Kidney (tissue), 14 donors: ENCODE results near the gene CIAO2B. TPM values are rescaled to one million over a fixed set of nuclear protein-coding genes. Genes with fewer than 3 reads are reported as not detected.

Source experiments
- DNase-seq, 5 donors: peaks; one replicate each; pipeline ENCODE4 v3.0.0-alpha.2; 2013 to 2020
- FAIRE-seq: peaks from 2 replicates; lab custom pipeline; 2012; peaks lifted over from hg19 to GRCh38; lab: Jason Lieb, UNC
- H3K27ac ChIP-seq, 2 donors: one replicate each; pipeline ENCODE4 v1.7.0; 2013; ENCODE audit warnings: low read depth in 2 of 2, low read length in 2 of 2, inconsistent platforms in 1 of 2
- H3K27me3 ChIP-seq: one replicate; pipeline ENCODE4 v1.7.1; 2013; ENCODE audit warnings: low read length, inconsistent platforms; ENCODE audit not compliant: control insufficient read depth, insufficient read depth
- H3K36me3 ChIP-seq, 3 donors: one replicate each; pipeline versions ENCODE4 v1.7.0 to v1.7.1; 2013; ENCODE audit warnings: low read length in 3 of 3, control low read depth in 1 of 3, inconsistent platforms in 1 of 3; ENCODE audit not compliant: insufficient read depth in 3 of 3, control insufficient read depth in 2 of 3
- H3K4me1 ChIP-seq, 3 donors: one replicate each; pipeline versions ENCODE4 v1.7.0 to v1.7.1; 2013; ENCODE audit warnings: low read length in 3 of 3, inconsistent platforms in 1 of 3, low read depth in 1 of 3; ENCODE audit not compliant: control insufficient read depth in 2 of 3, insufficient read depth in 2 of 3
- H3K4me3 ChIP-seq, 3 donors: one replicate each; pipeline versions ENCODE4 v1.7.0 to v1.8.1; 2013; ENCODE audit warnings: low read length in 3 of 3, control low read depth in 1 of 3, inconsistent platforms in 1 of 3
- H3K9ac ChIP-seq, 3 donors: one replicate each; pipeline versions ENCODE4 v1.7.0 to v1.7.1; 2013; ENCODE audit warnings: low read length in 3 of 3, control low read depth in 1 of 3, inconsistent platforms in 1 of 3
- H3K9me3 ChIP-seq, 3 donors: one replicate each; pipeline versions ENCODE4 v1.7.0 to v1.7.1; 2013; ENCODE audit warnings: low read length in 3 of 3, control low read depth in 1 of 3, inconsistent platforms in 1 of 3; ENCODE audit not compliant: control insufficient read depth in 2 of 3, insufficient read depth in 1 of 3
- intact Hi-C: fragments of 100-400 bp; cut with DNase I; formaldehyde crosslinking; loops from one replicate; pipeline ENCODE4 v1.11.1; 2022
- polyA plus RNA-seq: library from polyadenylated mRNA; stranded (reverse); fragments of 350-450 nt; fragmentation: Illumina TruSeq; extraction: RNeasy Lipid Tissue Mini Kit (QIAGEN cat#74804); gene quantifications from one replicate; pipeline ENCODE4 v1.2.3, GENCODE V29; 2014; ENCODE audit warnings: low read depth, low replicate concordance; ENCODE audit not compliant: insufficient read depth
- total RNA-seq: library from RNA; stranded (reverse); fragmentation: NEBNext Ultra II Directional; extraction: Animal tissue kit (Norgen Biotek cat#: 25700); gene quantifications from one replicate; pipeline ENCODE4 v1.2.1, GENCODE V29; 2021
- TF ChIP-seq, protein P1 (sequence below): IDR thresholded peaks from 3 replicates; pipeline ENCODE4 v1.5.1; 2012; ENCODE audit warnings: mild to moderate bottlenecking, moderate library complexity, borderline replicate concordance; ENCODE audit not compliant: insufficient read depth; ENCODE audit errors: extremely low read depth
- donor health status: control.
- donor health status: control.
- donor health status: control.
- donor health status: control.
- donor health status: control.
- donor health status: DM: yes; HTN: yes; CAD: no.
- donor health status: Normal renal cell carcinoma (clear cell type).

CIAO2B gene
- total and polyA plus RNA-seq, 2 donors from 2014 or later: 71.2 to 284 TPM

DNA sequence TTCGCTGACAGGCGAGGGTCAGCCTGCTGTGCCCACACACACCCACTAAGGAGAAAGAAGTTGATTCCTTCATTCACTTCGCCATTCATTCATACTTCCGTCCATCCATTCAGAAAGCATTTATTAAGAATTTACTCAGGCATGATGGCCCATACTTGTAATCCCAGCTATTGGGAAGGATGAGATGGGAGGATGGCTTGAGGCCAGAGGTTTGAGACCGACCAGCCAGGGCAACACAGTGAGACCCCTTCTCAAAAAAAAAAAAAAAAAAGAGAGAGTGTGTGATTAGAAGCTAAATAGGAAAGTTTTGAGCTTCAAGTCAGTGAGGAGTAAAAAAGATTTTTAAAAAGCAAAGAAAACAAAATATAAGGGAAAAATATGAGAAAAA, 9.8 kb upstream of the CIAO2B start:
- no peak for FAIRE-seq
- no peak overlapping the region for H3K9ac ChIP-seq
- H3K9me3 ChIP-seq: no peaks in the 10 kb centered on the region
- TF ChIP-seq, protein P1, sequence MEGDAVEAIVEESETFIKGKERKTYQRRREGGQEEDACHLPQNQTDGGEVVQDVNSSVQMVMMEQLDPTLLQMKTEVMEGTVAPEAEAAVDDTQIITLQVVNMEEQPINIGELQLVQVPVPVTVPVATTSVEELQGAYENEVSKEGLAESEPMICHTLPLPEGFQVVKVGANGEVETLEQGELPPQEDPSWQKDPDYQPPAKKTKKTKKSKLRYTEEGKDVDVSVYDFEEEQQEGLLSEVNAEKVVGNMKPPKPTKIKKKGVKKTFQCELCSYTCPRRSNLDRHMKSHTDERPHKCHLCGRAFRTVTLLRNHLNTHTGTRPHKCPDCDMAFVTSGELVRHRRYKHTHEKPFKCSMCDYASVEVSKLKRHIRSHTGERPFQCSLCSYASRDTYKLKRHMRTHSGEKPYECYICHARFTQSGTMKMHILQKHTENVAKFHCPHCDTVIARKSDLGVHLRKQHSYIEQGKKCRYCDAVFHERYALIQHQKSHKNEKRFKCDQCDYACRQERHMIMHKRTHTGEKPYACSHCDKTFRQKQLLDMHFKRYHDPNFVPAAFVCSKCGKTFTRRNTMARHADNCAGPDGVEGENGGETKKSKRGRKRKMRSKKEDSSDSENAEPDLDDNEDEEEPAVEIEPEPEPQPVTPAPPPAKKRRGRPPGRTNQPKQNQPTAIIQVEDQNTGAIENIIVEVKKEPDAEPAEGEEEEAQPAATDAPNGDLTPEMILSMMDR: no peak
- H3K27ac ChIP-seq: no peak overlapping the region
- DNase-seq: no peak
- H3K4me3 ChIP-seq: no peak overlapping the region
- peaks cover 0 to 37% (median 30%) of the 10 kb centered on the region in 3 donors for H3K36me3 ChIP-seq
- intact Hi-C loops: no loop called here
- peaks cover 0 to 10% (median 10%) of the 10 kb centered on the region in 3 donors for H3K4me1 ChIP-seq
- peaks cover 2% of the 10 kb centered on the region for H3K27me3 ChIP-seq

DNA sequence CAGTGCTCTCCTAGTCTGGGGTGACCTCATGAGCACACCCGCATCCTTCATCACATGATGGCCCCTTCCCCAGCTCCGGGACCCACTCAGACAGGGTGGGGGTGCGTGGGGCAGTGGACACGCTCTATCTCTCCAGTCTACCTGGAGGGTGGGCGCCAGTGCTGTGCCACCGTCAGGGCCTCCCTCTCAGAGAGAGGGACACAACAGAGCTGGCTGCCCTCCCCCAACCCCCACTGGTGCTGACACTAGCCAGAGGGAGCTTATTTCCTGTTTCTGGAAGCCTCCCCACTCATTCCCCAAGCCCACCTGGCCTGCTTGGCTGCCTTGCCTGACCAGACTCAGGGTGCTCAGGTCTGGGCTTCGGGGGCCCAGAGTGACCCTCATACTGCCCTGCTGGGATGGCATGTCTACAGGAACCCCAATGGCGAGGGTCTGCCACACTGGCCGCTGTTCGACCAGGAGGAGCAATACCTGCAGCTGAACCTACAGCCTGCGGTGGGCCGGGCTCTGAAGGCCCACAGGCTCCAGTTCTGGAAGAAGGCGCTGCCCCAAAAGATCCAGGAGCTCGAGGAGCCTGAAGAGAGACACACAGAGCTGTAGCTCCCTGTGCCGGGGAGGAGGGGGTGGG, 9.3 kb upstream of the CIAO2B start:
- DNase-seq: no peak
- no peak overlapping the region for H3K27ac ChIP-seq
- no peak for FAIRE-seq

DNA sequence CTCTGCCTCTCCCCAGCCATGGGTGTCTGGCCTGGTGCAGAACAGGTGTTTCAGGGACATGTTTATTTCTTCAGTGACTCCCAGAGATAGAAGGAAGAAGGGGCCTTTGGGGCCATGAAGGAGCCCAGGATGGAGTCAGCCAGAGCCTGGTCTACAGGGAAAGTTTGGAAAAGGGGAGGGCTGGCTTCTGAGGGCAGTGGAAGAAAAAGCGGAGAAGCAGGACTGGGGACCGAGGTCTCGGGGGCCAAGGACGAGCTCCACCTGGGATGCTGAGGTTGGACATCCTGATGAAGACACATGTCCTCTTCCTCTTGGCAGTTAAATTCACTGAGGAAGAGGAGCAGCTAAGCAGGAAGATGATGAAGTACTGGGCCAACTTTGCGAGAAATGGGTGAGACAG, 8.8 kb upstream of the CIAO2B start:
- peaks cover 0 to 47% (median 33%) of the 10 kb centered on the region in 3 donors for H3K36me3 ChIP-seq
- DNase-seq (no peak), FAIRE-seq (no peak)

More for the DNA sequence above, 9.3 kb upstream of the CIAO2B start:
- Histone ChIP-seq H3K27me3 (peaks cover 2% of the 10 kb centered on the region), H3K9ac (no peak overlapping the region), H3K9me3 (no peaks in the 10 kb centered on the region), H3K4me3 (no peak overlapping the region), H3K4me1 (peaks cover 0 to 9% (median 5%) of the 10 kb centered on the region in 3 donors), H3K36me3 (peaks cover 0 to 42% (median 33%) of the 10 kb centered on the region in 3 donors)
- intact Hi-C loops: no loop called here
- TF ChIP-seq, protein P1: no peak

More for the DNA sequence above, 8.8 kb upstream of the CIAO2B start:
- no peak overlapping the region for H3K27ac ChIP-seq
- TF ChIP-seq, protein P1: no peak
- intact Hi-C loops: no loop called here
- no peaks in the 10 kb centered on the region for H3K9me3 ChIP-seq
- H3K9ac ChIP-seq: no peak overlapping the region
- H3K27me3 ChIP-seq: peaks cover 2% of the 10 kb centered on the region
- peaks cover 0 to 10% (median 2%) of the 10 kb centered on the region in 3 donors for H3K4me1 ChIP-seq
- H3K4me3 ChIP-seq: no peak overlapping the region
